ENCODE measurements around the gene MAML2. TPM values are rescaled to one million over a fixed set of nuclear protein-coding genes. Genes with fewer than 3 reads are reported as not detected.

The MAML2 gene
- total and polyA plus RNA-seq, 2 of the 13 experiments (the other 11 are each of a cell fraction or from before 2014, with no cell fraction given) = 2.3 to 25.9 TPM

- no peak for TF ChIP-seq ZNF232 (CRISPR knock-in tag; IDR thresholded peaks at IDR 0.05; ENCODE audit: borderline replicate concordance)
- no peak for TF ChIP-seq KDM1A (CRISPR knock-in tag; IDR thresholded peaks at IDR 0.05)
- TF ChIP-seq ZNF773 (CRISPR knock-in tag; IDR thresholded peaks at IDR 0.05; ENCODE audit: borderline replicate concordance) = no peak; the same call in 1 of the 2 replicates
- peak; percentile 57; the same call in 1 of the 2 replicates for TF ChIP-seq HOXA9 (CRISPR knock-in tag; IDR thresholded peaks at IDR 0.05; ENCODE audit: borderline replicate concordance)
- no peak for TF ChIP-seq HOXA3 (CRISPR knock-in tag; IDR thresholded peaks at IDR 0.05)
- TF ChIP-seq RFX5 (IDR thresholded peaks at IDR 0.05; ENCODE audit: low read depth, low read length) = 0 out of 2 replicates have a peak, but pooled peaks have one; percentile 43
- TF ChIP-seq ZNF761 (CRISPR knock-in tag; conservative IDR thresholded peaks at IDR 0.05) = 0 out of 2 replicates have a peak, but pooled peaks have one; percentile 48
- TF ChIP-seq TERF1 (CRISPR knock-in tag; IDR thresholded peaks at IDR 0.05) = no peak
- no peak for TF ChIP-seq ZIK1 (CRISPR knock-in tag; IDR thresholded peaks at IDR 0.05; ENCODE audit: borderline replicate concordance, low read depth)
- TF ChIP-seq, protein P1, sequence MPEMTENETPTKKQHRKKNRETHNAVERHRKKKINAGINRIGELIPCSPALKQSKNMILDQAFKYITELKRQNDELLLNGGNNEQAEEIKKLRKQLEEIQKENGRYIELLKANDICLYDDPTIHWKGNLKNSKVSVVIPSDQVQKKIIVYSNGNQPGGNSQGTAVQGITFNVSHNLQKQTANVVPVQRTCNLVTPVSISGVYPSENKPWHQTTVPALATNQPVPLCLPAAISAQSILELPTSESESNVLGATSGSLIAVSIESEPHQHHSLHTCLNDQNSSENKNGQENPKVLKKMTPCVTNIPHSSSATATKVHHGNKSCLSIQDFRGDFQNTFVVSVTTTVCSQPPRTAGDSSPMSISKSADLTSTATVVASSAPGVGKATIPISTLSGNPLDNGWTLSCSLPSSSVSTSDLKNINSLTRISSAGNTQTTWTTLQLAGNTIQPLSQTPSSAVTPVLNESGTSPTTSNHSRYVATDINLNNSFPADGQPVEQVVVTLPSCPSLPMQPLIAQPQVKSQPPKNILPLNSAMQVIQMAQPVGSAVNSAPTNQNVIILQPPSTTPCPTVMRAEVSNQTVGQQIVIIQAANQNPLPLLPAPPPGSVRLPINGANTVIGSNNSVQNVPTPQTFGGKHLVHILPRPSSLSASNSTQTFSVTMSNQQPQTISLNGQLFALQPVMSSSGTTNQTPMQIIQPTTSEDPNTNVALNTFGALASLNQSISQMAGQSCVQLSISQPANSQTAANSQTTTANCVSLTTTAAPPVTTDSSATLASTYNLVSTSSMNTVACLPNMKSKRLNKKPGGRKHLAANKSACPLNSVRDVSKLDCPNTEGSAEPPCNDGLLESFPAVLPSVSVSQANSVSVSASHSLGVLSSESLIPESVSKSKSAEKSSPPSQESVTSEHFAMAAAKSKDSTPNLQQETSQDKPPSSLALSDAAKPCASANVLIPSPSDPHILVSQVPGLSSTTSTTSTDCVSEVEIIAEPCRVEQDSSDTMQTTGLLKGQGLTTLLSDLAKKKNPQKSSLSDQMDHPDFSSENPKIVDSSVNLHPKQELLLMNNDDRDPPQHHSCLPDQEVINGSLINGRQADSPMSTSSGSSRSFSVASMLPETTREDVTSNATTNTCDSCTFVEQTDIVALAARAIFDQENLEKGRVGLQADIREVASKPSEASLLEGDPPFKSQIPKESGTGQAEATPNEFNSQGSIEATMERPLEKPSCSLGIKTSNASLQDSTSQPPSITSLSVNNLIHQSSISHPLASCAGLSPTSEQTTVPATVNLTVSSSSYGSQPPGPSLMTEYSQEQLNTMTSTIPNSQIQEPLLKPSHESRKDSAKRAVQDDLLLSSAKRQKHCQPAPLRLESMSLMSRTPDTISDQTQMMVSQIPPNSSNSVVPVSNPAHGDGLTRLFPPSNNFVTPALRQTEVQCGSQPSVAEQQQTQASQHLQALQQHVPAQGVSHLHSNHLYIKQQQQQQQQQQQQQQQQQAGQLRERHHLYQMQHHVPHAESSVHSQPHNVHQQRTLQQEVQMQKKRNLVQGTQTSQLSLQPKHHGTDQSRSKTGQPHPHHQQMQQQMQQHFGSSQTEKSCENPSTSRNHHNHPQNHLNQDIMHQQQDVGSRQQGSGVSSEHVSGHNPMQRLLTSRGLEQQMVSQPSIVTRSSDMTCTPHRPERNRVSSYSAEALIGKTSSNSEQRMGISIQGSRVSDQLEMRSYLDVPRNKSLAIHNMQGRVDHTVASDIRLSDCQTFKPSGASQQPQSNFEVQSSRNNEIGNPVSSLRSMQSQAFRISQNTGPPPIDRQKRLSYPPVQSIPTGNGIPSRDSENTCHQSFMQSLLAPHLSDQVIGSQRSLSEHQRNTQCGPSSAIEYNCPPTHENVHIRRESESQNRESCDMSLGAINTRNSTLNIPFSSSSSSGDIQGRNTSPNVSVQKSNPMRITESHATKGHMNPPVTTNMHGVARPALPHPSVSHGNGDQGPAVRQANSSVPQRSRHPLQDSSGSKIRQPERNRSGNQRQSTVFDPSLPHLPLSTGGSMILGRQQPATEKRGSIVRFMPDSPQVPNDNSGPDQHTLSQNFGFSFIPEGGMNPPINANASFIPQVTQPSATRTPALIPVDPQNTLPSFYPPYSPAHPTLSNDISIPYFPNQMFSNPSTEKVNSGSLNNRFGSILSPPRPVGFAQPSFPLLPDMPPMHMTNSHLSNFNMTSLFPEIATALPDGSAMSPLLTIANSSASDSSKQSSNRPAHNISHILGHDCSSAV (CRISPR knock-in tag; IDR thresholded peaks at IDR 0.05; ENCODE audit: borderline replicate concordance) = no peak
- no peak for TF ChIP-seq ARNT (IDR thresholded peaks at IDR 0.05)
- no peak for TF ChIP-seq ZBTB49 (CRISPR knock-in tag; IDR thresholded peaks at IDR 0.05; ENCODE audit: borderline replicate concordance)
- TF ChIP-seq, protein P2, sequence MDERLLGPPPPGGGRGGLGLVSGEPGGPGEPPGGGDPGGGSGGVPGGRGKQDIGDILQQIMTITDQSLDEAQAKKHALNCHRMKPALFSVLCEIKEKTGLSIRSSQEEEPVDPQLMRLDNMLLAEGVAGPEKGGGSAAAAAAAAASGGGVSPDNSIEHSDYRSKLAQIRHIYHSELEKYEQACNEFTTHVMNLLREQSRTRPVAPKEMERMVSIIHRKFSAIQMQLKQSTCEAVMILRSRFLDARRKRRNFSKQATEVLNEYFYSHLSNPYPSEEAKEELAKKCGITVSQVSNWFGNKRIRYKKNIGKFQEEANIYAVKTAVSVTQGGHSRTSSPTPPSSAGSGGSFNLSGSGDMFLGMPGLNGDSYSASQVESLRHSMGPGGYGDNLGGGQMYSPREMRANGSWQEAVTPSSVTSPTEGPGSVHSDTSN (CRISPR knock-in tag; IDR thresholded peaks at IDR 0.05) = no peak
- TF ChIP-seq SETDB1 (CRISPR knock-in tag; IDR thresholded peaks at IDR 0.05; ENCODE audit: borderline replicate concordance) = 0 out of 2 replicates have a peak, but pooled peaks have one; percentile 38
- TF ChIP-seq KLF12 (CRISPR knock-in tag; IDR thresholded peaks at IDR 0.05; ENCODE audit: borderline replicate concordance) = 0 out of 2 replicates have a peak, but pooled peaks have one; percentile 71
- TF ChIP-seq CHD4 (IDR thresholded peaks at IDR 0.05; ENCODE audit: borderline replicate concordance, low read length) = no peak
Measured at GRCh38 chr11:96389720-96390487, 46.9 kb upstream of the MAML2 start, which contains the start of the genes CCDC82 and JRKL (continued).
